PC-3 (cell line): Measurements from ENCODE around the gene CHST9. TPM values are rescaled to one million over a fixed set of nuclear protein-coding genes. Genes with fewer than 3 reads are reported as not detected.

ENCODE experiments used
- ATAC-seq: fragments of 200-7000 bp; cut with Tn5 transposase; 2 replicates; pipeline ENCODE4 v1.9.1; 2020; ENCODE audit warnings: mild to moderate bottlenecking, moderate library complexity
- BruUV-seq: library from RNA; stranded (reverse); fragments of 400-500 nt; replicated peaks from 2 replicates; lab custom pipeline; 2021; lab: Mats Ljungman, UMichigan
- CTCF ChIA-PET: fragments of 300-600 bp; sonication (Branson Sonifier 250); formaldehyde crosslinking; loops from one replicate; lab custom pipeline; 2022; ENCODE audit warnings: antibody characterized with exemption; lab: Charles Lee
- POLR2A ChIA-PET: fragments of 300-600 bp; sonication (Branson Sonifier 250); formaldehyde crosslinking; loops from one replicate; lab custom pipeline; 2022; ENCODE audit warnings: antibody characterized with exemption; ENCODE audit not compliant: unreplicated experiment; lab: Charles Lee
- DNase-seq: peaks from one replicate; pipeline ENCODE4 v3.0.0-alpha.2; 2015
- H2AFZ ChIP-seq: fragments of 300-600 bp; sonication (generic); 2 replicates; pipeline ENCODE4 v1.6.0; 2016; ENCODE audit warnings: antibody characterized with exemption, low read length
- H3F3A ChIP-seq: fragments of 300-600 bp; sonication (generic); one replicate; pipeline ENCODE4 v1.6.0; 2017; ENCODE audit warnings: antibody characterized with exemption, low read length, control low read depth, mild to moderate bottlenecking; ENCODE audit not compliant: unreplicated experiment
- H3K27ac ChIP-seq: fragments of 300-600 bp; sonication (generic); 2 replicates; pipeline ENCODE4 v1.5.1; 2016; ENCODE audit warnings: mild to moderate bottlenecking, low read length
- H3K27me3 ChIP-seq: fragments of 300-600 bp; sonication (generic); 2 replicates; pipeline ENCODE4 v1.6.1; 2016; ENCODE audit warnings: low read length, mixed read lengths
- H3K36me3 ChIP-seq: fragments of 300-600 bp; sonication (generic); 2 replicates; pipeline ENCODE4 v1.6.1; 2016; ENCODE audit warnings: low read depth, mixed run types, low read length, mixed read lengths
- H3K4me1 ChIP-seq: fragments of 300-600 bp; sonication (generic); 2 replicates; pipeline ENCODE4 v1.5.1; 2016; ENCODE audit warnings: low read length; ENCODE audit not compliant: insufficient read depth
- H3K4me2 ChIP-seq: fragments of 300-600 bp; sonication (generic); 2 replicates; pipeline ENCODE4 v1.6.0; 2016; ENCODE audit warnings: low read length
- H3K4me3 ChIP-seq: fragments of 300-600 bp; sonication (generic); 2 replicates; pipeline ENCODE4 v1.5.1; 2016; ENCODE audit warnings: mild to moderate bottlenecking, low read length, mixed read lengths
- H3K79me2 ChIP-seq: fragments of 300-600 bp; sonication (generic); 2 replicates; pipeline ENCODE4 v1.6.1; 2017; ENCODE audit warnings: low read length, mixed read lengths
- H3K9ac ChIP-seq: fragments of 300-600 bp; sonication (generic); 2 replicates; pipeline ENCODE4 v1.6.0; 2016; ENCODE audit warnings: mild to moderate bottlenecking, low read length
- H3K9me2 ChIP-seq: fragments of 300-600 bp; sonication (generic); replicated peaks from 2 replicates; pipeline ENCODE4 v1.6.1; 2016; ENCODE audit warnings: mixed run types, low read length, mixed read lengths
- H3K9me3 ChIP-seq: fragments of 300-600 bp; sonication (generic); 2 replicates; pipeline ENCODE4 v1.6.1; 2016; ENCODE audit warnings: low read length, mixed read lengths
- H4K20me1 ChIP-seq: fragments of 300-600 bp; sonication (generic); 2 replicates; pipeline ENCODE4 v1.6.1; 2016; ENCODE audit warnings: low read length, mixed read lengths
- CTCF ChIP-seq: fragments of 300-600 bp; sonication (generic); conservative IDR thresholded peaks from 2 replicates; pipeline ENCODE4 v1.5.1; 2017; ENCODE audit warnings: antibody characterized with exemption, low read depth, mild to moderate bottlenecking, low read length
- EZH2 ChIP-seq: fragments of 300-600 bp; sonication (generic); IDR thresholded peaks from one replicate; pipeline ENCODE4 v1.6.1; 2017; ENCODE audit warnings: antibody characterized with exemption, mild to moderate bottlenecking, low read length; ENCODE audit not compliant: unreplicated experiment
- EZH2phosphoT487 ChIP-seq: fragments of 300-600 bp; sonication (generic); IDR thresholded peaks from 2 replicates; pipeline ENCODE4 v1.6.1; 2018; ENCODE audit warnings: mild to moderate bottlenecking, antibody characterized with exemption, low read length, borderline replicate concordance
- intact Hi-C: fragments of 100-400 bp; cut with micrococcal nuclease; formaldehyde crosslinking; loops from 2 replicates; pipeline ENCODE4 v1.9.0; 2023
- total RNA-seq: library from RNA; depleted of rRNA; stranded (reverse); fragments of >200 nt; gene quantifications from 2 replicates; pipeline ENCODE4 v1.2.3, GENCODE V29; 2014

CHST9 gene
- total RNA-seq, 1 experiment from 2014 or later: not detected

- intact Hi-C loops: loop anchor here (1.0 to 5.0 kb wide), 2 partner anchors 280 to 579 kb away; no protein-coding TSS in a partner anchor
- Histone ChIP-seq H2AFZ (no peak overlapping the region), H3K4me1 (no peaks in the 10 kb centered on the region), H3K4me2 (no peak overlapping the region), H3K27ac (no peak overlapping the region), H3K36me3 (no peaks in the 10 kb centered on the region), H3K9me2 (no peaks in the 10 kb centered on the region), H3K27me3 (peaks cover 56% of the 10 kb centered on the region), H3F3A (no peaks in the 10 kb centered on the region), H4K20me1 (no peaks in the 10 kb centered on the region), H3K4me3 (no peak overlapping the region), H3K9me3 (no peaks in the 10 kb centered on the region), H3K79me2 (no peaks in the 10 kb centered on the region), H3K9ac (no peak overlapping the region)
- ATAC-seq: peak; percentile 38; the same call in 1 of the 2 replicates
- ChIA-PET CTCF (interaction anchor here (0.5 to 1.6 kb wide), 4 partner anchors 12 to 589 kb away, joined by 3 to 8 read pairs (median 3); no protein-coding TSS in a partner anchor), POLR2A (no interaction called here)
- no TSS peak for BruUV-seq
- TF ChIP-seq CTCF: peak; percentile 81
- no peak for TF ChIP-seq EZH2phosphoT487
- DNase-seq: peak; percentile 45
Measured at GRCh38 chr18:27017901-27018500, 167.1 kb downstream of the CHST9 start.

- Histone ChIP-seq H3K27me3 (peaks cover 47% of the 10 kb centered on the region), H3K9me3 (no peaks in the 10 kb centered on the region), H3K4me2 (no peak overlapping the region), H3K4me1 (no peaks in the 10 kb centered on the region), H3K79me2 (no peaks in the 10 kb centered on the region), H3K9ac (no peak overlapping the region), H3K9me2 (no peaks in the 10 kb centered on the region), H3K4me3 (no peak overlapping the region), H3K27ac (no peak overlapping the region), H3K36me3 (no peaks in the 10 kb centered on the region), H3F3A (no peaks in the 10 kb centered on the region), H2AFZ (no peak overlapping the region), H4K20me1 (no peaks in the 10 kb centered on the region)
- intact Hi-C loops: loop anchor here (5.0 kb wide), 1 partner anchor 582 kb away; no protein-coding TSS in a partner anchor
- ATAC-seq (no peak), DNase-seq (no peak)
- TF ChIP-seq EZH2 (no peak), CTCF (no peak), EZH2phosphoT487 (no peak)
- ChIA-PET CTCF (interaction anchor here (0.6 kb wide), 1 partner anchor 17 kb away, joined by 3 read pairs; no protein-coding TSS in a partner anchor), POLR2A (no interaction called here)
- no TSS peak for BruUV-seq
Measured at GRCh38 chr18:27014841-27015240, 170.3 kb downstream of the CHST9 start.

GRCh38 chr18:27010784-27011183 lies 174.3 kb downstream of the CHST9 start:
- Histone ChIP-seq H3K4me3 (no peak overlapping the region), H3K36me3 (no peaks in the 10 kb centered on the region), H4K20me1 (no peaks in the 10 kb centered on the region), H3K9ac (no peak overlapping the region), H3K79me2 (no peaks in the 10 kb centered on the region), H3K4me1 (no peaks in the 10 kb centered on the region), H3K27me3 (peaks cover 39% of the 10 kb centered on the region), H2AFZ (no peak overlapping the region), H3K4me2 (no peak overlapping the region), H3K9me3 (no peaks in the 10 kb centered on the region), H3K27ac (no peak overlapping the region), H3F3A (no peaks in the 10 kb centered on the region), H3K9me2 (no peaks in the 10 kb centered on the region)
- DNase-seq: no peak
- TF ChIP-seq EZH2phosphoT487 (no peak), EZH2 (no peak), CTCF (no peak)
- ATAC-seq: no peak
- CTCF ChIA-PET: no interaction called here
- intact Hi-C loops: no loop called here
- BruUV-seq: no TSS peak
- POLR2A ChIA-PET: no interaction called here
